ENCODE results near the gene TIMM50.

GRCh38 chr19:39506598-39506943 lies 25.9 kb downstream of the TIMM50 start:
- no peak for TF ChIP-seq CTCF (IDR thresholded peaks at IDR 0.05; ENCODE audit: low read depth, low read length)
- TF ChIP-seq POLR2A (IDR thresholded peaks at IDR 0.05; ENCODE audit: extremely low read depth, insufficient read length): no peak
